Measurements from ENCODE around the gene DNM3.

DNM3 gene

GRCh38 chr1:171931752-171932151 lies 90.5 kb downstream of the DNM3 start:
- DNase-seq, result no peak

GRCh38 chr1:171934664-171935063 lies 93.4 kb downstream of the DNM3 start:
- no peak for DNase-seq

- DNase-seq, result no peak
These were observed 93.8 kb downstream of the DNM3 start for GRCh38 chr1:171935086-171935485.

DNA sequence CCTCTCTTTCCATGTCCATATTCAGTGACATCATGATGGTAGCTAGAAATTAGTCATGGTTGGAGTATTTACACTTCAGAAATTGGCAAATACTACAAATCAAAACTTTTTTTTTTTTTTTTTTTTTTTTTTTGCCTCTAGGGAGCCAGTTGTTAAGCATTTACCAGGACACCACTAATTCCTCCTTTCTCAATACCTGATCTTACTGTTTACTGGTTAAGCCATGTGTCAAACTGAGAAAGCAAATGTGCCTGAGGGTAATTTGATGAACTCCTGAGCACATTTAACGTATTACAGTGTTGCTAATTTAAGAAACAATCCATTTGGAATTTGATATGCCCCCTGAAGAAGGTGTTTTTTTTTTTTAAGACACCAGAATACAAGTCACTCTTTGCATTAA lies 94.4 kb downstream of the DNM3 start:
- no peak for DNase-seq

DNA sequence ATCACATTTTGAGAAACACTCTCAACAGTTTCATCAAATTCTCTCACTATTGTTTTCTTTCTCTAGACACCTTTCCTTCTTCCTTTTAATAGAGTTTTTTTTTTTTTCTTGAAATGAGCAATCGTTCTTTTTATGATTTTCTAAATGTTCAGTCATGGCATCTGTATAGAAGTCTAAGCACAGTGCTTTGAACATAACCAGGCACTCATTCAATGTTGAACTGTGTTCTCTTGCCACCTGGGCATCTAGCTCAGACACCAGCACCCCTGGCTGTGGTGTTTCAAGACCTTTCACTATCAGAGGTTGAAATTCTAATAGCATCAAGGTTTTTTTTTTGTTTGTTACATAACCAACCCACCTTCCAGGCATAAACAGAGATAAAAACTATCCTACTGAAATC lies 96.6 kb downstream of the DNM3 start:
- DNase-seq, result no peak

DNA sequence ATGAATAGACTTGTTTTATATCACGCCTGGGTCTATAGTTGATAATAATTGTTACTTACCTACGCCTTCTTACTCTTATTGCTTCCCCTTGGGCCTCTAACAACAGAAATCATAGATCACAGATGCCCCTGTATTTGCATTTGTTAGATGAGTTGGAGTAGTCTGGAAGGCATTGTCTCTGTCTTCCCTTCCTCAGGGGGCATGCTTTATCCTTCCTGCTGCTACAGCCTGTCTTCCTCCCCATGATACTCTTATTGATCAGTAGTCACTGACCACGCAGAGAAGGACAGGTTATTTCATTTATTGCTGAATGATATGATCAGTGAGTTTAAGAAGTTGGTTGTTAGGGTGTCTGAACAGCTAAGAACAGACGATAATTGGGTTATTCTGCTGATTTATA lies 98.4 kb downstream of the DNM3 start:
- no peak for DNase-seq

DNA sequence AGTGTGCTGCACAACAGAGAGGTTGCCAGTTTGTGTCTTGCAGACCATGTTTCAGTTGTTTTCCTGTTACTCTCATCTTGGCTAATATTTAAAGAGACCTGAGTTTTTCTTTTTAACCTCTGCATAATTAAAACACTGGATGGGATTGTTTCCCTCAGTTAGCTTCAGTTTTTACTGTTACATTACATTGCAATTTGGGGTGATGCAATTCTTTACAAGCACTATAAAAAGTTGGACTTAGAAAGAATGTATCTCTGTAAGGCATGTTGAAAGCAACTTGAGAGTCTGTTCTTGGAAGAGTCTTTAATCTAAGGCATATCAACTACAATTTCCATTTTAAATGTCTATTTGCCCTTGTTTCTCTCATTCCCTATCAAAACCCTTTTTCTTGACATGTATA lies 99.1 kb downstream of the DNM3 start:
- no peak for DNase-seq

DNA sequence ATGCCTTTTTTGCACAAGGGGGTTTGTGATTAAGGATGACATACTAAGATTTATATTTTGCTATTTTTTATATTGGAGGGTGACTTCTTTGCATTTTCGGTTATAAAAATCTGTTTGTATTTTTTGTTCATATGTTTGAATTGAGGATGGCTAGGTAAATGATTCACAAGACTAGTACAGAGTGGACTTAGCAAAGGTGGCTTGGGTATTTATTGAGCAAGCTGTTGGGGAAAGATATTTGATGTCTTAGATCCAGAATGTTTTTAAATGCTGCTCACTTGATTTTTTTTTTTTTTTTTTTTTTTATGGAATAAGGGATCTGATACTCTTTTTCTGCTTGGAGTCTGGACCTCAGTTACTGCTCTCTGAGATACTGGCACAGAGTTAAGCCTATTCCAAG lies 100.6 kb downstream of the DNM3 start:
- DNase-seq, result no peak

GRCh38 chr1:171943973-171944561 lies 102.8 kb downstream of the DNM3 start:
- no peak for DNase-seq

DNA sequence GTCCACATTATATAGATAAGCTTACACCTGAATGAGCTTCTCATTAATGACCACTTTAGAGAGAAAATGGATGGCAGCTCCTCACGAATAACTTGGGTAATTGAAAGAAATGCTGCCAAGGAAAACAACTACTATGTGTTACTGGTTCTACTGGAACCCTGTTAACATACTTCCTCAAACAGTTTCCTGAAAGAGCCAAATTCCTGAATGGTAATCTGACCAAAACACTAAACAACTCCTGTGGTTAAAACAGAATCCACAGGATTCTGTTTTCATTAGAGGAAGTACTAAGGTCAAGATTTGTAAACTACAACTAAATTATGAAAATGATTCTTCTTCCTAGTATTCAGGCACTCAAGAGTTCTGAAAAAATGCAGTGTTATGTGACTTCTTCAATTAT lies 107.2 kb downstream of the DNM3 start:
- DNase-seq, result no peak

GRCh38 chr1:171949316-171949715 lies 108.0 kb downstream of the DNM3 start:
- DNase-seq, result no peak

DNA sequence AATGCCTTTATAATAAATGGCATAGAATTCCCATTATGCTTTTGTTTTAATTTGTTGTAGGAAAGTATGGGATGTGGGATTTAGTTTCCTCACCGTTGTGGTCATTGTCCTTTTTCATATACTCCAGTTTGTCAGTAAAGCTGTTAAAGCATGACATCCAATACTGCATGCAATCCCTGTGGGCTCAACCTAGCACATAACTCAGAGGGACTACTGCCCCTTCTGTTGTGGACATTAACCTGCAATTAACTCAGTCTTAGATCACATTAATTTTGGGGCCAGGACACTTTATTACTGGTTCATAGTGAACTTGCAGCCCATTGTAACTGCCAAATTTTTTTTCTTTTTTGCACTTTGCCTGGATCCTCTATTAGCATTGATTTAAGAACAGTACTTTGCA lies 112.5 kb downstream of the DNM3 start:
- no peak for DNase-seq

GRCh38 chr1:171954361-171954760 lies 113.1 kb downstream of the DNM3 start:
- no peak for DNase-seq

GRCh38 chr1:171961861-171962260 lies 120.6 kb downstream of the DNM3 start:
- no peak for DNase-seq

- DNase-seq, result no peak
These were observed 122.5 kb downstream of the DNM3 start for GRCh38 chr1:171963762-171964161.

DNA sequence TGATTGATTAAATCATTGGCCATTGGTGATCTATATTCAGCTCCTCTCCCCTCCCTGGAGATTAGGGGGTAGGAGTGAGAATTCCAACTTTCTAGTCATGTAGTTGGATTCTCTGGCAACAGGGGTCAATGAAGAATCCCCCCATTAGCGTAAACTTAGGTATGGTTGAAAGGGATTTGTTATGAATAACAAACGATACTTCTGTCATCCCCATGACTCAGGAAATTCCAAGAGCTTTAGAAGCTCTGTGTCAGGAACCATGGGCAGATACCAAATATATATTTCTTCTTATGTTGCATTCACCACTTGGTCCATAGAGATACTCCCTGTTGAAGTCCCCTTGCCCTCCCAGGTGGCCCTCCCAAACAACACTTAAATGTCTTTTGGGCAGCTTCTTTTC lies 124.5 kb downstream of the DNM3 start:
- no peak for DNase-seq

DNA sequence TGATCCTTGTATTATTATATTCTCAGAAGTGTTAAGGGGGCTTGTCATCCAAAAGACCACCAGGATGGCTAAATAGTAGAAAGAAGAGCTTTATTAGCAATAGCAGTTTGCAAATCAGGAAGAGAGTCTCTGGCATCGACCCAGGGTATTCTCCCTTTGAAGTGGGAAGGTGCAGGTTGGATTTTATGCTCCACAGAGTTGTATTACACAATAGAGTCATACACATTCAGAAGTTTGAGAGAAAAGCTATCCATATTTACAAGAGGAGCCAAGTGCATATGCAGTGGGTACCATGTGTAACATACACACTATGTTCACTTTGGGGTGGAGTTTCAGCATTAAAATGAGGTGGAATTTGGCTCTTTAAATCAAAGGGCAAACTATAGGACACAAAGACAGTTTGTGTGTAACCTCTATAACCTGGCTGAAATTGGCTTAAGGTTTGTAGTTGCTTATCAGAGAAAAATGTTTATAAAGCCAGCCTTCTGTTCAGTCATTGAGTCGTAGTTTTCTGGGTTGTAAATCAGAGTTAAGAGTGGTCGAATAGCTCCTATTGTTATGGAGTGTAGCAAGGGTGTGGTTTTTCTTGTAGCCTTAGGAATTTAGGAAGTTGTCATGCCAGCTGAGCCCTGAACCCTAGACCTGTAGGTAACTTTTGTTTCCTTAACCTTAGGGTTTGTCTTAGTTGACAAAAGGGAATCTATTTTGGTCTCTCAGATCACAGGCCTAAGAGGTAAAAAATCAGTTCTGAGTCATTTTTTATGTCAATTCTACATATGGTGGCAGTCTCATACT lies 125.3 kb downstream of the DNM3 start:
- no peak for DNase-seq

- DNase-seq, result no peak
These were observed 127.9 kb downstream of the DNM3 start for GRCh38 chr1:171969226-171969625.

DNA sequence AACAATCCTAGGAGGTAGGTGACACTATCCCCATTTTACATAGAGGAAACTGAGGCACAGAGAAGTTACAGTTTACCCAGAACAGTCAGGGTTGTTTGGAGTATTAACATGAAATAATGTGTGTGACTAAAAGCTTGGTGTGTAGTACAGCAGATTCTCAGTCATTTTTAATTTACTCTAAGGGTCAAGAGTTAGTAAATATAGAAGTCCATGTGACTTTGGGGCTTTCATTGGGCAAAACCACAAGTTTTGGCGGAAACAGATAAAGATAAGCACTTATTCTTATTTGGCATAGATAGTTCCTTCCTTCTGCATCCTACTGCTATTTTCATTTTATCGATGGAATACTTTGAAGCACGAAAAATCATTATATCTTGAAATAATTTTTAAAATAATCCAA lies 128.5 kb downstream of the DNM3 start:
- DNase-seq, result no peak

- no peak for DNase-seq
These were observed 131.5 kb downstream of the DNM3 start for GRCh38 chr1:171972846-171973245.

DNA sequence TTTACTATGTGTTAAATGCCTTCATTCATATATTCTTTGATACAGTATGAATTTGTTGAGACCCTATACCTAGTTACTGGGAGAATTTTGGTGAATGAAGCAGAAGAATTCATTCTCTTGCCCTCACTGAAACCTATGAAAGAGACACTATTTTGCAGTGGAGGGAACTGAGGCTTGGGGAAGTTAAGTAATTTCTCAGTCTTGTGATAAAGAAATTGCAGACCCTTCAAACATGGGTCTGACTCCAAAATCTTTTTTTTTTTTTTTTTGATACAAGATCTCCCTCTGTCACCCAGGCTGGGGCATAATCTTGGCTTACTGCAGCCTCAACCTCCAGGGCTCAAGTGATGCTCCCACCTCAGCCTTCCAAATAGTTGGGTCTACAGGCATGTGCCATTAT lies 132.1 kb downstream of the DNM3 start:
- no peak for DNase-seq

GRCh38 chr1:171981303-171981702 lies 140.0 kb downstream of the DNM3 start:
- no peak for DNase-seq

- no peak for DNase-seq
These were observed 142.3 kb downstream of the DNM3 start for GRCh38 chr1:171983584-171983983.

- DNase-seq, result no peak
These were observed 143.0 kb downstream of the DNM3 start for GRCh38 chr1:171984262-171984661.

All from effector CD4-positive, alpha-beta T cell (primary cell).